ENCODE measurements around the gene CXCL14. TPM values are rescaled to one million over a fixed set of nuclear protein-coding genes. Genes with fewer than 3 reads are reported as not detected.

CXCL14 gene, protein sequence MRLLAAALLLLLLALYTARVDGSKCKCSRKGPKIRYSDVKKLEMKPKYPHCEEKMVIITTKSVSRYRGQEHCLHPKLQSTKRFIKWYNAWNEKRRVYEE
- under 0.01 TPM in 1 of 2 replicates, not detected in the other for total RNA-seq

DNA sequence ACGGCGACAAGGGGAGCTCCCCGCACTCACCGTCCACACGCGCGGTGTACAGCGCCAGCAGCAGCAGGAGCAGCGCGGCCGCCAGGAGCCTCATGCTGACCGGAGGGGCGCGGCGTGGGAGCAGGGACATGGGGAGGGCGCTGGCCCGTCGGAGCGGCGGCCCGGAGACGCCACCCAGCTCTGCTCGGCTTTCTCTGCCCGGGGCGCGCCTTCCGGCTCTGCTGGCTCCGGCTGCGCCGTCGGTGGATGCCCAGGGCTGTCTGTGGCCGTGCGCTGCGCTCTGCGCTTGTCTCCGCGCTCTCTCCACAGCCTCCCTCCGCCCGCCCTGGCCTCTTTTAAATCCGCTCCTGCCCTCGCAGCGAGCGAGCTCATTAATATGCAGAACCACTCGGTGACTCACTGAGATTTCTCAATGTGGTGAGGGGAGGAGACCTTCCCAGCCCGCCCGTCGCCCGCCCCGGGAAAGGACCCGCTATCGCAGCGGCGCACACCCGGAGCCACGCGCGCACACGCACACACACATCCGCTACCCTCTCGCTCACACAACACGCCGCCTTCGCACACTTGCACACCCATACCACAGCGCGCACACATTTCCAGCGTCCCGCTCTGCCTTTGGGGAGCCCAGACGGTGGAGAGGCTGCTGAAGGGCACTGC is at the start of gene CXCL14:
CXCL14 (minus strand) TSS at position 307 of the 657 bp plus-strand sequence; CDS start at position 94, 213 bp downstream.
- no peak for DNase-seq (ENCODE audit: low read depth in 2 of 2)

DNA sequence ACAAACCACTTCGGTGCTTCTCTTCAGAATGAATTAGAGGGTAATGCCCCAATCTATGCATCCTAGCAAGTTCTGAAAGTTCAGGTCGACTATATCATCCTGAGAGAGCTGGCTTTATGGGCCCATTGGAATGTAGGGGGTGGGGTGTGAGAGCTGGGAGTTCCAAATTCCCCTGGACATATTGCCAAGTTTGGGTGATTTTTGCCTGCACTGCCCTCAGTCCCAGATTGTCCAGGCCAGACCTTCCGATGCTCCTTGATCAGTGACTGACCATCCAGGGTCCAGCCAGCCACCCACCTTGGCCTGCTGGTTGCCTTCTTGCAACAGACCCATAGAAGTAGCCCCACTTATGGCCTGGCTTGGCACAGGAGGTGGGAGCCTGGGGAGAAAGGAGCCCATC is 47.8 kb upstream of the CXCL14 start:
- DNase-seq (ENCODE audit: low read depth in 2 of 2): no peak

DNA sequence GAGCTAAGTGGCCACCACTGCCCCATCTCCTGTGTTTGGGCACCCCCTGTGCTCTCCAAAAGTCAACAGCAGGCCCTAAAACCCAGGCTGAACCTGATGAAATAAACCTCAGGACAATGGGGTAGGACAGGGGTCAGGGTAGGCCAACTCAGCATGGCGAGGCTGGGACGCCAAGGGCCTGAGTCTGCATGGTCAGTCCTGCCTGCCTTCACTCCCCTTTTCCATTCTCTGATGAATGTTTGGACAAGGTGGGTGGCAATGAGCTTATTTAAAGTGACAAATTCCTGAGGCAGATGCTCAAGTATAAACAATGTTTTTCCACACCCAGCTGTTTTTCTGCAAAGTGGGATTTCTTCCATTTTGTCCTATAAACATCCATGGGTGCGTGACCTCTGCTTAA is 47.2 kb upstream of the CXCL14 start:
- DNase-seq (ENCODE audit: low read depth in 2 of 2): no peak

DNA sequence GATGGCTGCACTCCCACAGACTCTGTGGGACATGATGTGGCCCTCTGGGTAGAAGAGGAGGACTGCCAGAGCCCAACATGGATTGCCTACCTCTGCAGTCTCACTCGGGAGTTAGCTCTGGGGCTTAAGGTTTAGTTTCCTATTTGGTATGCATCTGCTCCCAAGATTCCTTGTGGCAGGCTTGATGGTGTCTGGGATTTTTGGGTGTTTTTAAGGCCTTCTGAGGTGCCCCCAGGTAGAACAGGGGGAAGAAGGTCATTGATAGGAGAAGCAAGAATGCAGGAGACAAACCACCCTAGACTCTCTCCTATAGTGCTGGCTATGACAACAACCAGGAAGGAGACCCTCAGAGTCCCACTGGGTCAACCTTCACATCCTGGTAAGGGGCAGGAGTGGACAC is 46.7 kb upstream of the CXCL14 start:
- no peak for DNase-seq (ENCODE audit: low read depth in 2 of 2)

DNA sequence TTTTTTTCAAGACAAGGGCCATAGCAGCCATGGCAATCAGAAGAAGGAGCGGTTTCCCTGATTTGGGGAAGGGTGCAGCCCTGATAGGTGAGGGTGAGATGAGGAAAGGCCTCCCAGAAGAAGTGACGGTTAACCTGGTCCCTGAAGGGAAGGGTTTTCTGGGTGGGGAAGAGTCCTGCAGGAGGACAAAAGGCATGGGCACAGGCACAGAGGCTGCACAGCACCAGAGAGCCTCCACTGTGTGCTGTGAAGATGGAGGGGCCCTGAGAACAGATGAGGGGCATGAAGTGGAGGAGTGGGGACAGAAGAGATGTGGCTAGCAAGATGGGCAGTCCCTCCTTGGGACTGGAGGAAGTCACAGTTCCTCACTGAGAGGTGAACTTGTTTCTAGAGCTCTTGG is 46.3 kb upstream of the CXCL14 start:
- DNase-seq (ENCODE audit: low read depth in 2 of 2): no peak

DNA sequence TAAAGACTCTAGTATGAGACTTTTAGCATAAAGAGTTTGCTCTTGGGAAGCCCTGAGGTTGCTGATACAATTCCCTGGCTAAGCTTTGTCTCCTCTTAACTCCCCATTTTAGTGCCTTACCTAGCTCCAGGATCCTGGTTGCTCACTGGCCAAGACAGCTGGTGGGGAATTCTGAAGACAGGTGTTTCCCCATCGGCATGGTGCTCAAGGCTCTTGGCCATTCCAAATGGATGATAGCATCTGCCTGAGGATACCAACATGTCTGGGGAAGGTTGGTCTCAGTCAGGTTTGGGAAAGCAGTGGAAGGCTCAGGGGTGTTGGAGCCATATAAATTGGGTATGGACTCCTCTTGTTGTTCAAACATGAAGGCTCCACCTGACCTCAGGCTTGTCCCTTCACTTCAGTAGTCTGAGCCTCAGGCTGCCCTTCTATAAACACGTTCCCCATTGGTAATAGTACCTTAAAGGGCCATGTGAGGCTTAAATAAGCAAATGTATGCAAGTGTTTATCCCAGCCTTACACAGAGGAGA is 44.5 kb upstream of the CXCL14 start:
- no peak for DNase-seq (ENCODE audit: low read depth in 2 of 2)

DNA sequence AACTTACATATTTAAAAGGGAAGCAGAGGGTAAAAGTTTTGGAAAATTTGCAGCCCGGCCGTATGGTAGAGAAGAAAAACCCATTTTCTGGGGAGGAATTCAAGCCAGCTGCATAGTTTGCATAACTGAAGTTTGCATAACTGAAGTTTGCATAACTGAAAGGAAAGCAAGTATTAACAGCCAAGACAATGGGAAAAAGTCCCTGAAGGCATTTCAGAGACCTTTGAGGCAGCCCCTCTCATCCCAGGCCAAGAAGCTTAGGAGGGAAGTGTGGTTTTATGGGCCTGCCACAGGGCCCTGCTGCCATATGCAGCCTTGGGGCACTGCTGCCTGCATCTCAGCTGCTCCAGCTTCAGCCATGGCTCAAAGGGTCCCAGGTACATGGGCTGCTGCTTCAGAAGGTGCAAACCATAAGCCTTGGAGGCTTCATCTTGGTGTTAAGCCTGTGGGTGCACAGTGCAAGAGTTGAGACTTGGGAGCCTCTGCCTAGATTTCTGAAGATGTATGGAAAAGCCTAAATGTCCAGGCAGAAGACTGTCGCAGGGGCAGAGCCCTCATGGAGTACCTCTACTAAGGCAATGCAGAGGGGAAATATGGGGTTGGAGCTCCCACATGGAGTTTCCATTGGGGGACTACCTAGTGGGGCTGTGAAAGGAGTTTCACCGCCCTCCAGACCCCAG is 36.9 kb upstream of the CXCL14 start:
- no peak for DNase-seq (ENCODE audit: low read depth in 2 of 2)

DNA sequence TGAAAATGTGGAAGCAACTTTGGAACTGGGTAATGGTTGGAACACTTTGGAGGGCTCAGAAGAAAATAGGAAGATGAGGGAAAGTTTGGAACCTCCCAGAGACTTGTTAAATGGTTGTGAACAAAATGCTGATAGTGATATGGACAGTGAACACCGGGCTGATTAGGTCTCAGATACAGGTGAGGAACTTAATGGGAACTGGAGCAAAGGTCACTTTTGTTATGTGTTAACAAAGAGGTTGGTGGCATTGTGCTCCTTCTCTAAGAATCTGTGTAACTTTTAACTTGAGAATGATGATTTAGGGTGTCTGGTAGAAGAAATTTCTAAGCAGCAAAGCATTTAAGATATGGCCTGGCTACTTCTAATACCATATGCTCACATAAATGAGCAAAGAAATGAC is 36.4 kb upstream of the CXCL14 start:
- no peak for DNase-seq (ENCODE audit: low read depth in 2 of 2)

DNA sequence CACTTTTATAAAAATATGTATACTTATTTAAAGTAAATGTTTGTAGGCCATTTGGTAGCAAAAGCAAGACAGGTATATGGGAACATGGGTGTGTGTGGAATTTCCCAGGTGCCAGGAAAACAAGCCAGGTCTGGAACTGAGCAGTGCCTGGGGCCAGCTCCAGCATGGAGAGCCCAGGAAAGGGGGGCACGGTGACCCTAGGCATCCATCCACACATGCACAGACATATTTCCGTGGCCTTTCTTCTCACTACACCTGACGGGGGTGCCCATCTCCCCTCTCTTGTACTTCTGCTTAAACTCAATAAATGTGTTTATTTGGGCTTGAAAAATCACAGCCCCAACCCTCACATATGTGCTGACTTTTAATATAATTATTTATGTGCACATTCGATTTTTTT is 31.2 kb upstream of the CXCL14 start:
- DNase-seq (ENCODE audit: low read depth in 2 of 2): no peak

DNA sequence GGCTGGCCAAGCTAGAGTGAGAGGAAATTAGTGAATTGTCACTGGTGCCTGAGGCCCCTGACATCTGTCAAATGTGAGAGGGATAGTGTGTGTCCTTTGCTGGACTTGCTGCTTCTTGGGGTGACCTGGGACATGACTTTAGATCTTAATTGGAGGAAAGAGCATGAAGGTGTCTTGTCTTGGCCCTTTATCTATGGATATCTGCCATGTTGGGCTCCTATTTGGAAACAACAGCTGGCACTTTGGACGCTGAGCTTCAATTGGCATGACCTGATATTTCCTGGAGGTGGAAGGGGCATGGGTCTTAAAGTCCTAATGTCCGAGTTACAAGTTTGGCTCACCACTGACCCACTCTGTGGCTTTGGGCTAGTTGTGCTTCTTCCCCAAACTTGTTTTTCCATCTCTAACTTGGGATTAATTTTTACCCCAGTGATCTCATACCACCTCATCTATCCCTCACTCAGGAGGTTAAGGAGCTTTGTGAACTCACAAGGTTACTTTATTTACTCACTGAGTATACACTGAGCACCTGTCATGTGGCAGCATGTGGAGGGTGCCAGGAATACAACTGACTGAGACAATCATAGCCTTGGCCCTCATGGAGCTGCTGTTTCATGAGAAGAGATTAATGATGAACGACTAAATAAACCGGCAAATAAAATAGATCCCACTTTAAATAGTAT is 30.1 kb upstream of the CXCL14 start:
- DNase-seq (ENCODE audit: low read depth in 2 of 2): no peak

DNA sequence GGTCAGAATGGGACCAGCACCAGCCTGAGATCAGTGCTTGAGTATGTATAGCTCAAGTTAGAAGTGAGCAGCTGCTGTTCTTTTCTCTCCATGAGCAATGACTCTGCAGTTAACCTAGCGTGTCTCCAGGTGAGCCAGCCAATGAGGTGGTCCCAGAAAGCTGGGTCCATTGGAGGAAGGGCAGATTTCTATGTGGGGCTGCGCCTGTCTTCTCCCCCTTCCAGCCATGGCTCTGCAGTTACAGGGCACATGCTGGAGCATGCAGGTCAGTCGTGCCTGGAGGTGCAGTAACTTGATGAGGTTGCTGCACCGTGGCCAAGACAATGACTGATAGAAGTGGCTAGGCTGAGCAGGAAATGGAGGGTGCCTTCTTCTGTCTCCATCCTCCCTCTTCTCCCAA is 29.6 kb upstream of the CXCL14 start:
- DNase-seq (ENCODE audit: low read depth in 2 of 2): no peak

DNA sequence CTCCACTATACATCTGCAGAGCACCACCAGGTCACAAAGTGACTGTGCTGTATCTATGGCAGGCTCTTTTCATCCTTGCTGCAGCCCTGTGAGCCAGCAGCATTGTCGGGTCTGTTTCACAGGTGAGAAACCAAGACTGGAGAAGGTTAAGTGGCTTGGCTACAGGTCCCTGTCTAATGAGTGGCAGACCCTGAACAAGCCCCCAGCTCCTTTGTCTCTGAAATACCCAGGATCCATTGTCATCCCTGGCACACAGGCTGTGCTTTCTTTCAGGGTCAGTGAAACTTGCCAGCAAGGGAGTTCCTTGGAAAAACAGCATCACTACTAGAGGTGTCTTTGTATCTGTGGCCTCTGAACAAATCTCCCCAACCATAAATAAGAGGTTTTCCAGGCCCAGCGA is 27.6 kb upstream of the CXCL14 start:
- DNase-seq (ENCODE audit: low read depth in 2 of 2): no peak

DNA sequence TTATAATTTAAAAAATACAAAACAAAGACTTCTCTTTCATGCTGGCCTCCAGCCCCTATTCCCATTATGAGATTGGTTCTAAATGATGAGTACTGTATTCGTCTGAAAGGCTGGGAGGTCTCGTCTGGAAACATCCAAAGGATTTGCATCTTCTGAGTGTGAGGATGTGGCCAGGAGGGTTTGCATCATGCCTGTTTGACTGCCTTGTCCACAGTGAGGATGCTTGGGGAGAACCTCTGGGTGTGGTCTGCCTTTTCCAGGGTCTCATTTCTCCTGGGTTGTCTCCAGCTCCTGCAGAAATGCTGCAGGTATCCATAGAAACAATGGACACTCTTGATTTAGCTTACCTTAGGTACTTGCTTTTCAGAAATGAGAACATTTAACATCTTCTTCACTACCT is 26.4 kb upstream of the CXCL14 start:
- no peak for DNase-seq (ENCODE audit: low read depth in 2 of 2)

DNA sequence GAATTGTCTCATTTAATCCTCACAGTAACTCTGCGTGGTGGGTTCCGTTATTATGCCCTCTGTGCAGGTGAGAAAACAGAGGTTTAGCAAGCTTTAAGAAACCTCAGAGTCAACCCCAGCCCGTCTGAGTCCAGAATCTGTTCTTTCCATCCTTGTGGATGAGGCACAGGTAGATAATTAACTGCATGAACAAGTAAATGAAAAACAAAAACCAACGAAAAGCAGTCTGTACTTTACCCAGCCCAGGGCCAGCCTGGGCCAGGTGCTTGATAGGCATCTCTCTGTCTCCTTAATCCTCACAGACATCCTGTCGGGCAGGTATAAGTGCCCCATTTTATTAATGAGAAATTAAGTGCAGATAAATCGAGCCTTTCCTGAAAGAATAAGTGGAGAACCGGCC is 25.3 kb upstream of the CXCL14 start:
- no peak for DNase-seq (ENCODE audit: low read depth in 2 of 2)

DNA sequence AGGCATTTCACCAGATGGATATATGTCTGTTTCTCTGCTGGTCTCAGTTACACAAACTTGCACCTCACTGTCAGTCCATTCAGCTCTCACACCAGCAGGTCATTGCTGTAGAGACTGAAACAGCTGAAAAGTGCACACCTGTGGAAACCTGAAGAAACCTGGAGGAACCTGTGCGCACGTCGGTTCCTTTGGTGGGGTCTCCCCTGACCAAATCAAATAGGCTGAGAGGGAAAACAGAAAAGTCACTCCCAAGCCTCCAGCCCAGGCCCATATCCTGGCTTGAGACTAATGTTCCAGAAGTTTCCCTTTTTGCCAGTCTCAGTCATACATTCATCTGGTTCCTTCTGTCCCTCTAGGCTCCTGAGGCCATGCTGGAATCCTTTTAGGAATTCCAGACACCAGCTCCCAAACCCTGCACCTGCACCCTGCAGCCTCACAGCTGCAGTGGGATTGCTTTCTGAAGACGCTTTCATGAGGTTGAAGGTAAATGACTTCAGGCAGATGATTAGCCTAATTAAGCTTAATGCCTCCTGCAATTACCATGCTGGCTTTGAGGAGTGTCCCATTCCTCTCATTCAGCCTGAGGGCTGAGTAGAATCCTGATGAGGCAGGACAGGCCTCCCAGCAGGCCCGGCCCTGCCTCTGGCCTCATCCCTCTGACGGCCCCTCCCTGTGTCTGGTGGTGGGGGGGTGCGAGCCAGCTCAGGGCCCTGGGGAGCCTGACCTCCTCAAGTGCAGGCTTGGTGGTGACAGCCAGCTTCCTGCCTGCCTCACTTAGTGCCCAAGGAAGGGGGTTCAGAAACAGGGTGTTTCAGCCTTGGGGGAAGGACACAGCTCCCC is 24.3 kb upstream of the CXCL14 start:
- no peak for DNase-seq (ENCODE audit: low read depth in 2 of 2)

DNA sequence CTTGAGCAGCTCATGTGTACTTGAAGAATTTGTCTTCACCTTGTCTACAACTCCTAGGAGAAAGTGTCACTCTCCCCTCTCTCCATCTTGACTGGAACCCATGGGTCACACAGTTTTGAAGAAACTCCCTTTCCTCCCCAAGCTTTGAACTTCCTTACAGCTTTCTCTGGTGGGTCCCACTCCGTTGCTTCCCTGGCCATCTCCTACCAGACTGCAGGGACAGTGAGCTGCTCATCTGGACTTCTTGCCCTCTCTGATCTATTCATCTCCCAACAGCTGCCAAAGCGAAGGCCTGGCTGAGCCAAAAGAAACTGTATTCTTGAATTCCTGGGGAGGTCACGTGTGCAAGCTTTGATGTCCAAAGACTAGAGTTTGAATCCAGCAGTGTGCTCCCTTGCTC is 22.7 kb upstream of the CXCL14 start:
- DNase-seq (ENCODE audit: low read depth in 2 of 2): no peak

DNA sequence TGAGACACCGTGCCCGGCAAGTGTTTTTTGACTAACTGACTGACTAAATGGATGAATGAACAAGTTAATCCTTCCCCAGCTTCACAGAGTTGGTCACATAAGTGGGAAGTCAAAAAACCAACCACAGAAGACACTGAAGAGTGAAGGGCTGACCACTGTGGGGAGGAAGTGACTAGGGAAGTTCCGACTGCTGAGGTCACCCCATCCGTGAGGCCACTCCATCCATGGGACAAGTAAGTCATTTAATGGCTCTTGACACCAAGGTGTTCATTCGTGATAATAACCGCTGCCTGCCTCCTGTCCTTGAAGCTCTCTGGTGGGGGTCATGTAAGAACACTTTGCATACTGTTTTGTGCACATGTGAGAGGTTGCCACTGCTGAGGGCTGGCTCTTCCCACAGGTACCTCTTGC is 22.2 kb upstream of the CXCL14 start:
- DNase-seq (ENCODE audit: low read depth in 2 of 2): no peak

DNA sequence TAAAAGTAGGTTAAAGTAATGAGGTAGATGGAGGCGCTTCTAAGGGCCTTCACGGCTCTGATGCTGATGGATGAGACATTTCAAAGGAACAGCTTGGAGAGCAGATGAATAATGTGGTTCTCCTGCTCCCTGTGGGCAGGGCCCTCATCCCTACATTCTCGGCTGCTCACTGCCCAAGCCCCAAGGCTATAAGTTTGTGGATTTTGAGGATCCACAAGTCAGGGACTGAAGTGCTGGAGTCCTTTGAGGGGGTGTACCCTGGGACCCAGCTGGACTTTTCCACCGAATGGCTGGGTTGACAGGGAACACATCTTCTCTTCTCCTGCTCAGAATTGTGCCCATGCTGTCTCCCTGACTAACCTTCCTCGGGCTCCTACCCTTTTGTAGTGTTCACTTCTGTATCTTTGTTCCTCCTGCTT is 21.4 kb upstream of the CXCL14 start:
- DNase-seq (ENCODE audit: low read depth in 2 of 2): no peak

DNA sequence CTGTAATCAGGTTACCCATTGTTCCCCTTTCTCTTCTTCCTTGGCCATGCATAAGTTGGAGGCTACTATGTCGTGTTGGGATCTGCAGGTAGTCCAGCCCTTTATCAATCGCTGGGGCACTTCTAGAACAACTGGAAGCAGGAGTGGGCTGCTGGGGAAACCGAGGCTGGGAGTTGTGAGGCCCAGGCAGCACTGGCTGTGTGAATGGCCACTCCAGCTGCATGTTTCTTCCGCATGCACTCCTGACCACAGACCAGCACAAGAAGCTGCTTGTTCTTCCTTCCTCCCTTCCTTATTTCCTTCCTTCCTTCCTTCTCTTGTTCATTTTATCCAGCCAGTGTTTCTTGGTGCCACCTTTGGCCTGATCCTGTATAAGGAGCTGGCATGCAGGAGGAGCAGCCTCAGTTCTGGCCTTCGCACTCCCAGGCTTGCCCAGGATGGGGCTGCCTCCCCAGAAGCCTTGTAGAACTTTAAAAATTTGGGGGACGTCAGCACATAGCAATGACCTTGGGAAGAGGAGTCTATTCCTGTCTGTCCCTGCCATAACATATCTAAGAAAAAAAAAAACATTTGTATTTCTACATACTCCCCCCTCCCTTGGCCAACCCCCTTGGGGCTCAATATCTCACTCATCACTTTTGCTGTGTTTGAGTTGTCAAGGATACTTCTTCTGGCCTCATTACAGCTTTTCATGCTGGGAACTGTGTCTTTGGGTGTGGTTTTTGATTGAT is 20.8 kb upstream of the CXCL14 start:
- no peak for DNase-seq (ENCODE audit: low read depth in 2 of 2)

DNA sequence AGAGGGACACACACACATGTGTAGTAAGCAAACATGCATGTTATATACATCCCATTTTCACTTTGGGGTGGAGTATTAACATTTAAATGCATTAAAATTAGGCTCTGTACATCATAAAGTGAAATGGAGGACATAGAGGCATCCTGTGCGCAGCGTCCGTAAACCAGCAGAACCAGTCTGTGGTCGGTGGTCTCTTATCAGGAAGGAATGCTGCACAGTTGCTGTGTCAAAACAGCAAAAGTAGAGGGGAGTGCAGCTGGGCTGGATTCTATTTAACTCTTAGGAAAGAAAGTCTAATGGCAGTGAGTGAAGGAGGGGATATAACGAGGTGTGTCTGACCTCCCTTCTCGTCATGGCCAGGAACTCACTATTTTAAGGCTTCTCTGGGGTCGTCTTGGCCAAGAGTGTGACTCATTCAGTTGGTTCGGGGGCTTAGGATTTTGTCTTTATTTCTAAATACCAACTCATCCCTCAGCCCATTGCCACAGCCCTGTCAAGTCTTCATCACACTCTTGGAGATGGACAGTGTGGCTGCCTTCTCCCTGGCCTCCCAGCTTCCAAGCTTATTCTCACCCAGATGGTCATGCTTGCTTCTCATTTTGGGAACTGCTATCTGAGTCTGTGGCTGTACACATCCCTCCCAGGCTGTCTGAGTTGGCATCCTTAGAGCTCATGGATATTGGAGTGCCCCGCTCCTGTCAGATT is 20.1 kb upstream of the CXCL14 start:
- DNase-seq (ENCODE audit: low read depth in 2 of 2): no peak
